NK-92 (cell line): Measurements from ENCODE around the gene OIP5.
"Not testable (repeated sequence)": the region's sequence is repeated elsewhere in the genome, so short reads cannot be mapped to it uniquely, and the experiment has no call there.

Experiments
- DNase-seq: peaks from one replicate; lab custom pipeline; 2025; ENCODE audit not compliant: unreplicated experiment; lab: John Stamatoyannopoulos, UW

The OIP5 gene

GRCh38 chr15:41260924-41261323 is 71.5 kb downstream of the OIP5 start:
- DNase-seq = not testable (repeated sequence)

DNA sequence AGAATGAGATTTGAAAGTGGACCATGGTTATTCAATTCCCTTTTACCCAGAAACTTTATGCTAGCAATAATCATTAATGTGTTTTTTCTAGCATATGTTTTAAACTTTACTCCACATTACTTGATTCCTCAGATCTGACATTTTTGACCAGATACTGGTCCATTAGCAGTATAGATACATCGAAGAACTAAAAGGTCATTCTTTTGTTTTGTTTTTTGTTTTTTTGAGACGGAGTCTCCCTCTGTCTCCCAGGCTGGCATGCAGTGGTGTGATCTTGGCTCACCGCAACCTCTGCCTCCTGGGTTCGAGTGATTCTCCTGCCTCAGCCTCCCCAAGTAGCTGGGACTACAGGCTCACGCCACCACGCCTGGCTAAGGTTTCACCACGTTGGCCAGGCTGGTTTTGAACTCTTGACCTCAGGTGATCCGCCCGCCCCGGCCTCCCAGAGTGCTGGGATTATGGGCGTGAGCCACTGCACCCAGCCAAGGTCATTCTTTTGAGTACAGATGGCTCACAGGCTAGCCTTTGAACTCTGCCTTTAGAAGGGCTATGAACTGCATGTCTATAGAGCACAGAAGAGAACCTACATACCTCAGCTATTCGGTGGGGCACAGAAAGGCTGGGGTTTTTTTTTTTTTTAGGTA is 72.7 kb downstream of the OIP5 start:
- DNase-seq = no peak
